ENCODE results near the gene ST3GAL4.
"Not testable (repeated sequence)": the region's sequence is repeated elsewhere in the genome, so short reads cannot be mapped to it uniquely, and the experiment has no call there.

ST3GAL4 gene

GRCh38 chr11:126359431-126360048 is 4.1 kb downstream of the ST3GAL4 start:
- H3K36me3 ChIP-seq (ENCODE audit: control insufficient read depth, insufficient read depth, low read length, severe bottlenecking), result peaks cover 4% of the 10 kb centered on the region
- DNase-seq (ENCODE audit: low read depth), result peak; percentile 85
- peaks cover 64% of the 10 kb centered on the region for H3K4me1 ChIP-seq (ENCODE audit: control insufficient read depth, insufficient read depth, low read length)
- H3K4me3 ChIP-seq (ENCODE audit: low read length), result peak overlapping the region; percentile 87
- no peaks in the 10 kb centered on the region for H3K9me3 ChIP-seq (ENCODE audit: control insufficient read depth, low read length)
- H3K27me3 ChIP-seq (replicated peaks; ENCODE audit: control insufficient read depth, insufficient read depth, low read length), result no peaks in the 10 kb centered on the region
- peak overlapping the region; percentile 88 for H3K9ac ChIP-seq (ENCODE audit: low read length)

GRCh38 chr11:126360049-126360446 is 4.6 kb downstream of the ST3GAL4 start:
- DNase-seq (ENCODE audit: low read depth), result no peak
- Histone ChIP-seq H3K27me3 (replicated peaks; ENCODE audit: control insufficient read depth, insufficient read depth, low read length) (no peaks in the 10 kb centered on the region), H3K9ac (ENCODE audit: low read length) (peak overlapping the region; percentile 88), H3K9me3 (ENCODE audit: control insufficient read depth, low read length) (no peaks in the 10 kb centered on the region), H3K36me3 (ENCODE audit: control insufficient read depth, insufficient read depth, low read length, severe bottlenecking) (peaks cover 4% of the 10 kb centered on the region), H3K4me3 (ENCODE audit: low read length) (peak overlapping the region; percentile 87), H3K4me1 (ENCODE audit: control insufficient read depth, insufficient read depth, low read length) (peaks cover 60% of the 10 kb centered on the region)

- no peak overlapping the region for H3K4me3 ChIP-seq (ENCODE audit: low read length)
- H3K9me3 ChIP-seq (ENCODE audit: control insufficient read depth, low read length), result no peaks in the 10 kb centered on the region
- DNase-seq (ENCODE audit: low read depth), result no peak
- H3K9ac ChIP-seq (ENCODE audit: low read length), result no peak overlapping the region
- no peaks in the 10 kb centered on the region for H3K27me3 ChIP-seq (replicated peaks; ENCODE audit: control insufficient read depth, insufficient read depth, low read length)
- H3K36me3 ChIP-seq (ENCODE audit: control insufficient read depth, insufficient read depth, low read length, severe bottlenecking), result peaks cover 4% of the 10 kb centered on the region
- peaks cover 59% of the 10 kb centered on the region for H3K4me1 ChIP-seq (ENCODE audit: control insufficient read depth, insufficient read depth, low read length)
Measured at GRCh38 chr11:126361400-126361799, 5.9 kb downstream of the ST3GAL4 start.

GRCh38 chr11:126362879-126363655 is 7.6 kb downstream of the ST3GAL4 start:
- H3K9me3 ChIP-seq (ENCODE audit: control insufficient read depth, low read length), result no peaks in the 10 kb centered on the region
- no peak overlapping the region for H3K4me3 ChIP-seq (ENCODE audit: low read length)
- peaks cover 42% of the 10 kb centered on the region for H3K4me1 ChIP-seq (ENCODE audit: control insufficient read depth, insufficient read depth, low read length)
- no peaks in the 10 kb centered on the region for H3K27me3 ChIP-seq (replicated peaks; ENCODE audit: control insufficient read depth, insufficient read depth, low read length)
- peaks cover 4% of the 10 kb centered on the region for H3K36me3 ChIP-seq (ENCODE audit: control insufficient read depth, insufficient read depth, low read length, severe bottlenecking)
- H3K9ac ChIP-seq (ENCODE audit: low read length), result no peak overlapping the region
- DNase-seq (ENCODE audit: low read depth), result no peak

- Histone ChIP-seq H3K36me3 (ENCODE audit: control insufficient read depth, insufficient read depth, low read length, severe bottlenecking) (peaks cover 4% of the 10 kb centered on the region), H3K4me1 (ENCODE audit: control insufficient read depth, insufficient read depth, low read length) (peaks cover 35% of the 10 kb centered on the region), H3K9me3 (ENCODE audit: control insufficient read depth, low read length) (no peaks in the 10 kb centered on the region), H3K4me3 (ENCODE audit: low read length) (no peak overlapping the region), H3K27me3 (replicated peaks; ENCODE audit: control insufficient read depth, insufficient read depth, low read length) (no peaks in the 10 kb centered on the region), H3K9ac (ENCODE audit: low read length) (no peak overlapping the region)
- DNase-seq (ENCODE audit: low read depth), result no peak
Measured at GRCh38 chr11:126363706-126364248, 8.3 kb downstream of the ST3GAL4 start.

- not testable (repeated sequence) for H3K9ac ChIP-seq (ENCODE audit: low read length); H3K9me3 ChIP-seq (ENCODE audit: control insufficient read depth, low read length); H3K4me3 ChIP-seq (ENCODE audit: low read length); H3K27me3 ChIP-seq (replicated peaks; ENCODE audit: control insufficient read depth, insufficient read depth, low read length); H3K36me3 ChIP-seq (ENCODE audit: control insufficient read depth, insufficient read depth, low read length, severe bottlenecking); DNase-seq (ENCODE audit: low read depth)
- H3K4me1 ChIP-seq (ENCODE audit: control insufficient read depth, insufficient read depth, low read length), result peaks cover 27% of the 10 kb centered on the region
Measured at GRCh38 chr11:126364735-126365134, 9.2 kb downstream of the ST3GAL4 start.

GRCh38 chr11:126365508-126365907 is 10.0 kb downstream of the ST3GAL4 start:
- H3K27me3 ChIP-seq (replicated peaks; ENCODE audit: control insufficient read depth, insufficient read depth, low read length); H3K9me3 ChIP-seq (ENCODE audit: control insufficient read depth, low read length); H3K9ac ChIP-seq (ENCODE audit: low read length); H3K36me3 ChIP-seq (ENCODE audit: control insufficient read depth, insufficient read depth, low read length, severe bottlenecking); DNase-seq (ENCODE audit: low read depth); H3K4me3 ChIP-seq (ENCODE audit: low read length): not testable (repeated sequence)
- peaks cover 24% of the 10 kb centered on the region for H3K4me1 ChIP-seq (ENCODE audit: control insufficient read depth, insufficient read depth, low read length)

- Histone ChIP-seq H3K4me1 (ENCODE audit: control insufficient read depth, insufficient read depth, low read length) (peaks cover 22% of the 10 kb centered on the region), H3K36me3 (ENCODE audit: control insufficient read depth, insufficient read depth, low read length, severe bottlenecking) (no peaks in the 10 kb centered on the region), H3K9ac (ENCODE audit: low read length) (no peak overlapping the region), H3K27me3 (replicated peaks; ENCODE audit: control insufficient read depth, insufficient read depth, low read length) (no peaks in the 10 kb centered on the region), H3K9me3 (ENCODE audit: control insufficient read depth, low read length) (no peaks in the 10 kb centered on the region), H3K4me3 (ENCODE audit: low read length) (no peak overlapping the region)
- no peak for DNase-seq (ENCODE audit: low read depth)
Measured at GRCh38 chr11:126366064-126366822, 10.8 kb downstream of the ST3GAL4 start.

- DNase-seq (ENCODE audit: low read depth); H3K9ac ChIP-seq (ENCODE audit: low read length); H3K27me3 ChIP-seq (replicated peaks; ENCODE audit: control insufficient read depth, insufficient read depth, low read length); H3K36me3 ChIP-seq (ENCODE audit: control insufficient read depth, insufficient read depth, low read length, severe bottlenecking); H3K4me3 ChIP-seq (ENCODE audit: low read length); H3K9me3 ChIP-seq (ENCODE audit: control insufficient read depth, low read length): not testable (repeated sequence)
- H3K4me1 ChIP-seq (ENCODE audit: control insufficient read depth, insufficient read depth, low read length), result peaks cover 22% of the 10 kb centered on the region
Measured at GRCh38 chr11:126366823-126367654, 11.6 kb downstream of the ST3GAL4 start.

GRCh38 chr11:126367806-126368205 is 12.3 kb downstream of the ST3GAL4 start:
- H3K4me1 ChIP-seq (ENCODE audit: control insufficient read depth, insufficient read depth, low read length), result peaks cover 17% of the 10 kb centered on the region
- not testable (repeated sequence) for DNase-seq (ENCODE audit: low read depth); H3K4me3 ChIP-seq (ENCODE audit: low read length); H3K9me3 ChIP-seq (ENCODE audit: control insufficient read depth, low read length); H3K27me3 ChIP-seq (replicated peaks; ENCODE audit: control insufficient read depth, insufficient read depth, low read length); H3K9ac ChIP-seq (ENCODE audit: low read length); H3K36me3 ChIP-seq (ENCODE audit: control insufficient read depth, insufficient read depth, low read length, severe bottlenecking)
